GM12878 (cell line): Measurements from ENCODE around the gene HPS5. TPM values are rescaled to one million over a fixed set of nuclear protein-coding genes. Genes with fewer than 3 reads are reported as not detected.

Experiments
- ATAC-seq: fragments of 200-7000 bp; cut with Tn5 transposase; 3 replicates; pipeline ENCODE4 v1.9.1; 2020; ENCODE audit warnings: mild to moderate bottlenecking, moderate library complexity
- BruUV-seq: library from RNA; stranded (reverse); fragments of 400-500 nt; replicated peaks from 2 replicates; lab custom pipeline; 2021; lab: Mats Ljungman, UMichigan
- CTCF ChIA-PET: fragments of 300-600 bp; sonication (Branson Sonifier 250); formaldehyde crosslinking; extraction: SDS; loops from one replicate; lab custom pipeline; 2021; ENCODE audit warnings: inconsistent platforms; lab: Yijun Ruan, JAX
- POLR2A ChIA-PET: fragments of 350-600 bp; formaldehyde crosslinking; extraction: SDS; loops from one replicate; lab custom pipeline; 2021; ENCODE audit warnings: inconsistent platforms; lab: Charles Lee
- RAD21 ChIA-PET: fragments of 300-600 bp; sonication (Branson Sonifier 250); formaldehyde crosslinking; loops from one replicate; lab custom pipeline; 2023; ENCODE audit warnings: antibody characterized with exemption; ENCODE audit not compliant: unreplicated experiment; lab: Charles Lee
- SMC1A ChIA-PET: fragments of 300-600 bp; sonication (Branson Sonifier 250); formaldehyde crosslinking; loops from one replicate; lab custom pipeline; 2023; ENCODE audit not compliant: unreplicated experiment, uncharacterized antibody; lab: Charles Lee
- DNase-seq: peaks from one replicate; pipeline ENCODE4 v3.0.0-alpha.2; 2011; ENCODE audit warnings: low read depth, low spot score
- FAIRE-seq: peaks from 3 replicates; lab custom pipeline; 2011; peaks lifted over from hg19 to GRCh38; lab: Jason Lieb, UNC
- H2AFZ ChIP-seq: 2 replicates; pipeline ENCODE4 v1.6.0; 2011; ENCODE audit warnings: low read depth, low read length, control low read depth; ENCODE audit not compliant: control insufficient read depth
- H3K27ac ChIP-seq: 2 replicates; pipeline ENCODE4 v1.5.1; 2011; ENCODE audit warnings: control low read depth; ENCODE audit not compliant: control insufficient read depth, insufficient read depth
- H3K27me3 ChIP-seq, 2 experiments: replicated peaks in 1 of 2; 2 replicates each; pipeline versions ENCODE4 v1.6.0 to v1.6.1; 2011; ENCODE audit warnings: low read length in 1 of 2; ENCODE audit not compliant: control insufficient read depth in 2 of 2, insufficient read depth in 2 of 2
- H3K36me3 ChIP-seq, 2 experiments: 2 replicates each; pipeline ENCODE4 v1.5.1; 2011; ENCODE audit warnings: low read length in 1 of 2; ENCODE audit not compliant: control insufficient read depth in 2 of 2, insufficient read depth in 2 of 2
- H3K4me1 ChIP-seq: 2 replicates; pipeline ENCODE4 v1.6.1; 2011; ENCODE audit warnings: mild to moderate bottlenecking, low read length, moderate library complexity, mixed read lengths; ENCODE audit not compliant: control insufficient read depth, insufficient read depth
- H3K4me2 ChIP-seq: 2 replicates; pipeline ENCODE4 v1.6.0; 2011; ENCODE audit warnings: control low read depth; ENCODE audit not compliant: control insufficient read depth, insufficient read depth
- H3K4me3 ChIP-seq: fragments of 200-600 bp; sonication (generic); 2 replicates; pipeline ENCODE4 v1.5.1; 2016
- H3K79me2 ChIP-seq: 2 replicates; pipeline ENCODE4 v1.6.0; 2011; ENCODE audit warnings: low read length; ENCODE audit not compliant: control insufficient read depth, insufficient read depth
- H3K9ac ChIP-seq: 2 replicates; pipeline ENCODE4 v1.8.0; 2011; ENCODE audit warnings: low read length, control low read depth, mixed read lengths; ENCODE audit not compliant: control insufficient read depth, insufficient read depth
- H3K9me3 ChIP-seq: replicated peaks from 3 replicates; pipeline ENCODE4 v1.5.1; 2011; ENCODE audit warnings: mild to moderate bottlenecking, low read length; ENCODE audit not compliant: control insufficient read depth, insufficient read depth
- H4K20me1 ChIP-seq: 2 replicates; pipeline ENCODE4 v1.6.0; 2011; ENCODE audit not compliant: control insufficient read depth, insufficient read depth
- ATF7 ChIP-seq: fragments of 450-650 bp; IDR thresholded peaks from 2 replicates; pipeline ENCODE4 v1.6.1; 2016; ENCODE audit warnings: low read depth, mild to moderate bottlenecking
- BHLHE40 ChIP-seq, 2 experiments: fragments of 450-650 bp in 1 of 2; IDR thresholded peaks; 2 replicates each; pipeline ENCODE4 v1.6.1; 2011 to 2017; ENCODE audit warnings: low read depth in 2 of 2, borderline replicate concordance in 1 of 2, improper control_type of control experiment in 1 of 2, low read length in 1 of 2, mild to moderate bottlenecking in 1 of 2
- CEBPZ ChIP-seq: fragments of 150-350 bp; IDR thresholded peaks from 2 replicates; pipeline ENCODE4 v1.6.1; 2016; ENCODE audit warnings: low read depth, low read length
- CREM ChIP-seq: IDR thresholded peaks from 2 replicates; pipeline ENCODE4 v1.6.1; 2014; ENCODE audit warnings: antibody characterized with exemption, low read depth
- MEF2B ChIP-seq: fragments of 450-650 bp; IDR thresholded peaks from 2 replicates; pipeline ENCODE4 v1.6.1; 2018; ENCODE audit warnings: mild to moderate bottlenecking, moderate library complexity; ENCODE audit not compliant: partially characterized antibody, poor library complexity, severe bottlenecking
- RB1 ChIP-seq: fragments of 450-650 bp; formaldehyde crosslinking; IDR thresholded peaks from 2 replicates; pipeline ENCODE4 v1.6.1; 2017; ENCODE audit warnings: mild to moderate bottlenecking, borderline replicate concordance
- SKIL ChIP-seq: fragments of 450-650 bp; IDR thresholded peaks from 2 replicates; pipeline ENCODE4 v1.6.1; 2017; ENCODE audit warnings: mild to moderate bottlenecking, low read depth, inconsistent platforms; ENCODE audit not compliant: poor library complexity, severe bottlenecking
- SMAD5 ChIP-seq: IDR thresholded peaks from 2 replicates; pipeline ENCODE4 v1.6.1; 2016; ENCODE audit warnings: antibody characterized with exemption, low read depth
- USF1 ChIP-seq: IDR thresholded peaks from 2 replicates; pipeline ENCODE4 v1.6.1; 2011; ENCODE audit warnings: borderline replicate concordance, low read depth, mild to moderate bottlenecking, moderate library complexity, mixed read lengths, low read length; ENCODE audit not compliant: insufficient read depth; ENCODE audit errors: extremely low read length
- YBX1 ChIP-seq: fragments of 450-650 bp; IDR thresholded peaks from 2 replicates; pipeline ENCODE4 v1.6.1; 2016; ENCODE audit warnings: antibody characterized with exemption
- ZNF274 ChIP-seq: IDR thresholded peaks from one replicate; pipeline ENCODE4 v1.8.0; 2011; ENCODE audit not compliant: insufficient read length, insufficient read depth
- WGBS: methylation state at CpG from one replicate; pipeline ENCODE4 v1.1.6; 2016; ENCODE audit warnings: low lambda C conversion rate; ENCODE audit not compliant: insufficient replicate concordance, insufficient coverage; ENCODE audit errors: missing lambda C conversion rate; 5-methylcytosine and 5-hydroxymethylcytosine counted together
- in situ Hi-C: fragments of 300-500 bp; cut with MboI; formaldehyde crosslinking; loops from 9 replicates; pipeline ENCODE4 v1.14.3; 2018; ENCODE audit warnings: mixed read lengths
- intact Hi-C: fragments of 100-400 bp; cut with micrococcal nuclease; formaldehyde crosslinking; loops from one replicate; pipeline ENCODE4 v1.14.2; 2022; ENCODE audit not compliant: unreplicated experiment
- polyA plus RNA-seq, 11 experiments: library from polyadenylated mRNA; depleted of rRNA in 4 of 11; unstranded in 6 of 11; stranded (reverse) in 5 of 11; fragments of >200 nt; fragmentation: Nextera tagmentation in 4 of 11; fragmentation: Illumina TruSeq in 1 of 11; extraction: Ambion mirVana in 4 of 11; extraction: Trizol in 1 of 11; gene quantifications; 1 replicate in 1 of 11; 2 replicates in 10 of 11; pipeline versions ENCODE4 v1.2.1 to v1.2.3, GENCODE V29; 2011 to 2016; ENCODE audit warnings: inconsistent platforms in 2 of 11, missing spikeins in 2 of 11, low read depth in 1 of 11
- total RNA-seq, 4 experiments: library from RNA; depleted of rRNA in 3 of 4; stranded (reverse); fragments of >200 nt in 3 of 4; fragmentation: Illumina TruSeq in 1 of 4; extraction: Trizol in 1 of 4; gene quantifications; 2 replicates each; pipeline versions ENCODE4 v1.2.1 to v1.2.3, GENCODE V29; 2013 to 2021

Gene HPS5
- total and polyA plus RNA-seq, 10 of the 15 experiments (the other 5 are each of a cell fraction or from before 2014, with no cell fraction given), result 11.9 to 32.6 (median 23.5) TPM

GRCh38 chr11:18235394-18236334, 86.3 kb downstream of the HPS5 start:
- H3K4me3 ChIP-seq, result no peak overlapping the region
- no peaks in the 10 kb centered on the region for H3K9me3 ChIP-seq
- 38% methylated on average over 7 of the region's 8 CpGs for WGBS
- H3K27me3 ChIP-seq, result no peaks in the 10 kb centered on the region
- RAD21 ChIA-PET, result interaction anchor here (2.1 kb wide), 1 partner anchor 8 kb away, joined by 8 read pairs; no protein-coding TSS in a partner anchor
- in situ Hi-C loops, result no loop called here
- ATAC-seq, result peak; percentile 34; the same call in 1 of the 3 replicates
- SMC1A ChIA-PET, result interaction anchor here (0.5 to 1.4 kb wide), 3 partner anchors 8 to 175 kb away, joined by 3 read pairs; no protein-coding TSS in a partner anchor
- BruUV-seq, result no TSS peak
- POLR2A ChIA-PET, result no interaction called here
- H3K9ac ChIP-seq, result no peak overlapping the region
- no peaks in the 10 kb centered on the region for H3K79me2 ChIP-seq
- intact Hi-C loops, result no loop called here
- no peaks in the 10 kb centered on the region for H3K36me3 ChIP-seq
- no peak overlapping the region for H2AFZ ChIP-seq
- FAIRE-seq, result no peak
- no peak overlapping the region for H3K4me2 ChIP-seq
- no peaks in the 10 kb centered on the region for H4K20me1 ChIP-seq
- CTCF ChIA-PET, result interaction anchor here (0.7 to 1.7 kb wide), 3 partner anchors 8 to 199 kb away, joined by 3 to 9 read pairs (median 4); no protein-coding TSS in a partner anchor
- DNase-seq, result no peak
- no peak overlapping the region for H3K27ac ChIP-seq
- no peaks in the 10 kb centered on the region for H3K4me1 ChIP-seq
- TF ChIP-seq USF1, result no peak
- no peak for TF ChIP-seq RB1
- TF ChIP-seq YBX1, result no peak
- no peak for TF ChIP-seq ATF7
- no peak for TF ChIP-seq SMAD5
- TF ChIP-seq ZNF274, result no peak
- TF ChIP-seq MEF2B, result no peak
- TF ChIP-seq BHLHE40 (IDR thresholded peaks at IDR 0.05; ENCODE audit: borderline replicate concordance in 1 of 2, low read depth in 2 of 2, low read length in 1 of 2), result no peak
- no peak for TF ChIP-seq SKIL
- TF ChIP-seq CEBPZ, result no peak
- TF ChIP-seq CREM, result no peak
